ENCODE measurements around the gene AMPD3. TPM values are rescaled to one million over a fixed set of nuclear protein-coding genes. Genes with fewer than 3 reads are reported as not detected.

Gene AMPD3
- total RNA-seq, 4 donors from 2014 or later = 8.7 to 15.2 (median 9.8) TPM

DNA sequence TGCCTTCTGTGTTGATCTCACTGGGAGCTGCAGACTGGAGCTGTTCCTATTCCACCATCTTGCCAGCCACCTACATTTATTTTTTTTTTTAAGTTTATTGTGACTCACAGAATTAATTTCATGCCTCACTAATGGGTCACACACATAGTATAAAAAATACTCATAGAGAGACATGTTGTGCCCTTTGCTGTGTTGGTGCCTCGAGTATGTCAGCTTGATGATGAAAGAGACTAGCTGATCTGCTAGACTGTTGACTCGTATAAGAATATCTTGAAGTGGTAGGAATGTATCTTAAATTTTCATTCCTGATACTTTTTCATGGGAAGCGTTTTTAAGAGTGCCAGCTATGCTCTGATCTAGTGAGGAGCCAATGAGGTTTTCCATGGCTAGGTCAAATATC, 28.6 kb upstream of the AMPD3 start:
- Histone ChIP-seq H3K4me3 (no peak overlapping the region), H3K4me1 (no peaks in the 10 kb centered on the region), H3K27me3 (peaks cover 0 to 36% (median 0%) of the 10 kb centered on the region in 4 donors), H3K9me3 (no peaks in the 10 kb centered on the region), H3K36me3 (no peaks in the 10 kb centered on the region), H3K27ac (no peak overlapping the region)
- no peak for DNase-seq
- WGBS, 2 donors = 65 to 73% methylated on average over 3 of the region's 3 CpGs
- intact Hi-C loops (cut with DNase I) = no loop called here
- no peak for TF ChIP-seq CTCF (IDR thresholded peaks at IDR 0.05)
- TF ChIP-seq POLR2A (IDR thresholded peaks at IDR 0.05) = no peak

- intact Hi-C loops (cut with DNase I) = no loop called here
- no peaks in the 10 kb centered on the region for H3K4me1 ChIP-seq
- H3K4me3 ChIP-seq = no peak overlapping the region
- no peak for DNase-seq
- no peaks in the 10 kb centered on the region for H3K36me3 ChIP-seq
- no peak overlapping the region for H3K27ac ChIP-seq
- H3K27me3 ChIP-seq = peaks cover 0 to 36% (median 0%) of the 10 kb centered on the region in 4 donors
- 50 to 78% methylated on average over 1 of the region's 1 CpG for WGBS, 2 donors
- no peaks in the 10 kb centered on the region for H3K9me3 ChIP-seq
- TF ChIP-seq CTCF (IDR thresholded peaks at IDR 0.05) (no peak), POLR2A (IDR thresholded peaks at IDR 0.05) (no peak)
These were observed 26.6 kb upstream of the AMPD3 start for GRCh38 chr11:10428453-10428852.

DNA sequence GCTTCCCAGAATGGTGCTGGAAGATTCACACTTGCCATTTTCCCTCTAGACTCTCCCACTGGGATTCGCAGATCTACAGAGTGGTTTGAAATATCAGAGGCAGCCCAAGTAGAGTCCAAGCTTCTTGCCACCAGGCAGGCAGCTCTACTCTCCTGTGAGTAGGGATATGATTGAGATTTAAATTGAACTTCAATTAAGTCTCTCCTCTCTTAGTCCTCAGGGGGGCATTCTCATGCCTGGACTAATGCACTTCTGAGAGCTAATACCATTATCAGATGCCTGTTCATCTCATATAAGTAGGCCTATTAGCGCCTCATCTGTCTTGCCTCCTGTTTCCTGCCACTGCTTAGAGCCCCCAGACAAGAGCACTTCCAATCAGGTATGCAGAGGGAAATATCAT, 25.5 kb upstream of the AMPD3 start:
- TF ChIP-seq POLR2A (IDR thresholded peaks at IDR 0.05) = no peak
- TF ChIP-seq CTCF (IDR thresholded peaks at IDR 0.05) = no peak
- Histone ChIP-seq H3K9me3 (no peaks in the 10 kb centered on the region), H3K36me3 (no peaks in the 10 kb centered on the region), H3K27me3 (peaks cover 0 to 36% (median 0%) of the 10 kb centered on the region in 4 donors), H3K27ac (no peak overlapping the region), H3K4me3 (no peak overlapping the region), H3K4me1 (no peaks in the 10 kb centered on the region)
- DNase-seq = no peak
- WGBS, 2 donors = 77 to 92% methylated on average over 2 of the region's 2 CpGs
- intact Hi-C loops (cut with DNase I) = no loop called here

GRCh38 chr11:10432493-10432892, 22.6 kb upstream of the AMPD3 start:
- TF ChIP-seq CTCF (IDR thresholded peaks at IDR 0.05) (no peak), POLR2A (IDR thresholded peaks at IDR 0.05) (no peak)
- Histone ChIP-seq H3K9me3 (no peaks in the 10 kb centered on the region), H3K27ac (no peak overlapping the region), H3K27me3 (peaks cover 0 to 19% (median 0%) of the 10 kb centered on the region in 4 donors), H3K36me3 (no peaks in the 10 kb centered on the region), H3K4me1 (no peaks in the 10 kb centered on the region), H3K4me3 (no peak overlapping the region)
- intact Hi-C loops (cut with DNase I) = no loop called here
- 63 to 73% methylated on average over 1 of the region's 1 CpG for WGBS, 2 donors
- no peak for DNase-seq

DNA sequence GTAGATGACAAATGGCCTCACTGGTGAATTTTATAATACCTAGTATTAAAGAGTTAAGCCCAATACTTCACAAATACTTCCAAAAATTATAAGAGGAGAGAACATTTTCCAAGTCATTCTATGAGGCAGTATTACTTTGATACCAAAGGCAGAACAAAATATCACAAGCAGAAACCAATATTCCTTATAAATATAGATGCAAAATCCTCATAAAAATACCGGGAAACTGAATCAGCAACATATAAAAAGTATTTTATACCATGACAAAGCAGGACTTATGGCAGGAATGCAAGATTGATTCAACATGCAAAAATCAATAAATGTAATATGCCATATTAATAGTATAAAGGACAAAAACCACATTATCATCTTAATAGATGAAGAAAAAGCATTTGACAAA, 22.1 kb upstream of the AMPD3 start:
- no peaks in the 10 kb centered on the region for H3K4me1 ChIP-seq
- 66 to 68% methylated on average over 1 of the region's 1 CpG for WGBS, 2 donors
- intact Hi-C loops (cut with DNase I) = no loop called here

More for the DNA sequence above, 22.1 kb upstream of the AMPD3 start:
- Histone ChIP-seq H3K4me3 (no peak overlapping the region), H3K36me3 (no peaks in the 10 kb centered on the region), H3K27me3 (peaks cover 0 to 14% (median 0%) of the 10 kb centered on the region in 4 donors), H3K9me3 (no peaks in the 10 kb centered on the region), H3K27ac (no peak overlapping the region)
- no peak for DNase-seq
- TF ChIP-seq CTCF (IDR thresholded peaks at IDR 0.05) = no peak
- TF ChIP-seq POLR2A (IDR thresholded peaks at IDR 0.05) = no peak
